ENCODE data around the gene SETD3.

SETD3 gene

GRCh38 chr14:99415496-99416281 is 65.0 kb downstream of the SETD3 start:
- Histone ChIP-seq H3K4me3 (ENCODE audit: low read length) (no peak overlapping the region), H3K27ac (ENCODE audit: low read length) (no peak overlapping the region), H4K20me1 (ENCODE audit: insufficient read depth, low read length) (no peaks in the 10 kb centered on the region), H3K4me2 (ENCODE audit: low read length) (no peak overlapping the region), H3K36me3 (replicated peaks; ENCODE audit: low read depth, low read length) (no peaks in the 10 kb centered on the region), H3K27me3 (ENCODE audit: low read depth, low read length) (no peaks in the 10 kb centered on the region), H3K9ac (ENCODE audit: low read length) (no peak overlapping the region), H3K9me3 (ENCODE audit: insufficient read depth, low read length) (no peaks in the 10 kb centered on the region), H2AFZ (ENCODE audit: low read depth, low read length) (no peak overlapping the region), H3K79me2 (ENCODE audit: low read length) (no peaks in the 10 kb centered on the region), H3K4me1 (ENCODE audit: low read length) (0 out of 2 replicates have a peak, but pooled peaks cover 4% of the 10 kb centered on the region)
- TF ChIP-seq EZH2phosphoT487 (IDR thresholded peaks at IDR 0.05; ENCODE audit: low read depth) (no peak), CTCF (IDR thresholded peaks at IDR 0.05; ENCODE audit: low read depth, low read length) (peak; percentile 89)

GRCh38 chr14:99413911-99414310 is 66.7 kb downstream of the SETD3 start:
- no peak overlapping the region for H3K4me3 ChIP-seq (ENCODE audit: low read length)
- H3K27me3 ChIP-seq (ENCODE audit: low read depth, low read length): no peaks in the 10 kb centered on the region
- H3K9ac ChIP-seq (ENCODE audit: low read length): no peak overlapping the region
- H3K36me3 ChIP-seq (replicated peaks; ENCODE audit: low read depth, low read length): no peaks in the 10 kb centered on the region
- no peaks in the 10 kb centered on the region for H4K20me1 ChIP-seq (ENCODE audit: insufficient read depth, low read length)
- TF ChIP-seq CTCF (IDR thresholded peaks at IDR 0.05; ENCODE audit: low read depth, low read length) (no peak), EZH2phosphoT487 (IDR thresholded peaks at IDR 0.05; ENCODE audit: low read depth) (no peak)
- H3K4me1 ChIP-seq (ENCODE audit: low read length): 0 out of 2 replicates have a peak, but pooled peaks cover 4% of the 10 kb centered on the region
- no peaks in the 10 kb centered on the region for H3K79me2 ChIP-seq (ENCODE audit: low read length)
- H3K27ac ChIP-seq (ENCODE audit: low read length): no peak overlapping the region
- H2AFZ ChIP-seq (ENCODE audit: low read depth, low read length): no peak overlapping the region
- no peak overlapping the region for H3K4me2 ChIP-seq (ENCODE audit: low read length)
- H3K9me3 ChIP-seq (ENCODE audit: insufficient read depth, low read length): no peaks in the 10 kb centered on the region

- Histone ChIP-seq H3K9ac (ENCODE audit: low read length) (no peak overlapping the region), H3K27me3 (ENCODE audit: low read depth, low read length) (no peaks in the 10 kb centered on the region), H2AFZ (ENCODE audit: low read depth, low read length) (no peak overlapping the region), H3K9me3 (ENCODE audit: insufficient read depth, low read length) (no peaks in the 10 kb centered on the region), H4K20me1 (ENCODE audit: insufficient read depth, low read length) (no peaks in the 10 kb centered on the region), H3K4me3 (ENCODE audit: low read length) (no peak overlapping the region), H3K27ac (ENCODE audit: low read length) (no peak overlapping the region), H3K4me1 (ENCODE audit: low read length) (0 out of 2 replicates have a peak, but pooled peaks cover under 1% of the 10 kb centered on the region), H3K79me2 (ENCODE audit: low read length) (no peaks in the 10 kb centered on the region), H3K4me2 (ENCODE audit: low read length) (no peak overlapping the region), H3K36me3 (replicated peaks; ENCODE audit: low read depth, low read length) (no peaks in the 10 kb centered on the region)
- TF ChIP-seq EZH2phosphoT487 (IDR thresholded peaks at IDR 0.05; ENCODE audit: low read depth): no peak
These were observed 67.5 kb downstream of the SETD3 start for GRCh38 chr14:99413172-99413571.

- H3K4me1 ChIP-seq (ENCODE audit: low read length): no peaks in the 10 kb centered on the region
- H2AFZ ChIP-seq (ENCODE audit: low read depth, low read length): no peak overlapping the region
- H3K9ac ChIP-seq (ENCODE audit: low read length): no peak overlapping the region
- H3K36me3 ChIP-seq (replicated peaks; ENCODE audit: low read depth, low read length): no peaks in the 10 kb centered on the region
- TF ChIP-seq CTCF (IDR thresholded peaks at IDR 0.05; ENCODE audit: low read depth, low read length) (no peak), EZH2phosphoT487 (IDR thresholded peaks at IDR 0.05; ENCODE audit: low read depth) (no peak)
- H3K4me3 ChIP-seq (ENCODE audit: low read length): no peak overlapping the region
- H3K4me2 ChIP-seq (ENCODE audit: low read length): no peak overlapping the region
- H3K9me3 ChIP-seq (ENCODE audit: insufficient read depth, low read length): no peaks in the 10 kb centered on the region
- H3K27me3 ChIP-seq (ENCODE audit: low read depth, low read length): no peaks in the 10 kb centered on the region
- no peaks in the 10 kb centered on the region for H4K20me1 ChIP-seq (ENCODE audit: insufficient read depth, low read length)
- H3K79me2 ChIP-seq (ENCODE audit: low read length): no peaks in the 10 kb centered on the region
- no peak overlapping the region for H3K27ac ChIP-seq (ENCODE audit: low read length)
These were observed 68.3 kb downstream of the SETD3 start for GRCh38 chr14:99412117-99413061.

All from OCI-LY3 (cell line).